Erythroblast (primary cell): ENCODE results near the gene SIGLEC5.
"Not testable (repeated sequence)": the region's sequence is repeated elsewhere in the genome, so short reads cannot be mapped to it uniquely, and the experiment has no call there.

ENCODE experiments used
- GATA1 ChIP-seq: IDR thresholded peaks from 2 replicates; pipeline ENCODE4 v1.6.1; 2011; ENCODE audit warnings: low read depth, mild to moderate bottlenecking, control low read depth, low read length, moderate library complexity
- POLR2A ChIP-seq: IDR thresholded peaks from 2 replicates; pipeline ENCODE4 v1.6.1; 2011; ENCODE audit warnings: mild to moderate bottlenecking, low read length

DNA sequence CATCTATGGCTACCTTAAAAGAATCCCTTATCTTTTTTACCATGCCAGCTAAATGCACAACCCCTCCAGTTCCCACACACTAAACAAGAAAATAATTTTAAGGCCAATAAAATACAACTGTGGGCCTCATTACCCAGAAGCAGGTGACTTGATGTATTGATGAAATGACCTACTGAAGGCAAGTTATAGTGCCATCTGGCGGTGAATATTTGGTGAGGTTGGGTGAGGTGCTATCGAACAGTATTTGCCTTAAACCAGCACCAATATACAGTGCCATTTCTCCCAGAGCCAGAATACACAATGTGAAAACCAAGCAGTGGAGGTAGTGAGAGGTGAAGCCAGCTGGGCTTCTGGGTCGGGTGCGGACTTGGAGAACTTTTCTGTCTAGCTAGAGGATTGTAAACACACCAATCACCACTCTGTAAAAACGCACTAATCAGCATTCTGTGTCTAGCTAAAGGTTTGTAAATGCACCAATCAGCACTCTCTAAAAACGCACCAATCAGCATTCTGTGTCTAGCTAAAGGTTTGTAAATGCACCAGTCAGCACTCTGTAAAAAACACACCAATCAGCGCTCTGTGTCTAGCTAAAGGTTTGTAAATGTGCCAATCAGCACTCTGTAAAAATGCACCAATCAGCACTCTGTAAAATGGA is 45.8 kb upstream of the SIGLEC5 start:
- TF ChIP-seq POLR2A, GATA1: not testable (repeated sequence)
